ENCODE measurements around the gene SURF1. TPM values are rescaled to one million over a fixed set of nuclear protein-coding genes. Genes with fewer than 3 reads are reported as not detected.

SURF1 gene, protein sequence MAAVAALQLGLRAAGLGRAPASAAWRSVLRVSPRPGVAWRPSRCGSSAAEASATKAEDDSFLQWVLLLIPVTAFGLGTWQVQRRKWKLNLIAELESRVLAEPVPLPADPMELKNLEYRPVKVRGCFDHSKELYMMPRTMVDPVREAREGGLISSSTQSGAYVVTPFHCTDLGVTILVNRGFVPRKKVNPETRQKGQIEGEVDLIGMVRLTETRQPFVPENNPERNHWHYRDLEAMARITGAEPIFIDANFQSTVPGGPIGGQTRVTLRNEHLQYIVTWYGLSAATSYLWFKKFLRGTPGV
- total RNA-seq: 30.8 and 52.1 TPM in 2 replicates

GRCh38 chr9:133356391-133357091 is at the start of gene SURF1, which contains the start of gene SURF2:
SURF1 (minus strand) TSS chr9:133356487; CDS start chr9:133356453, 34 bp downstream.
SURF2 (plus strand) TSS chr9:133356550; CDS start chr9:133356593, 43 bp downstream.

GRCh38 chr9:133375724-133376654 is 19.7 kb upstream of the SURF1 start, which contains the start of the genes STKLD1 and SURF4:
STKLD1 (plus strand) TSS chr9:133376366; CDS start chr9:133376474, 108 bp downstream.
SURF4 (minus strand) TSS chr9:133376060; CDS start chr9:133375969, 91 bp downstream.

GRCh38 chr9:133347985-133348717 is 8.1 kb downstream of the SURF1 start, which contains the start of the genes MED22 and RPL7A:
MED22 (minus strand) TSS chr9:133348131; CDS start chr9:133346662, 1,469 bp downstream.
RPL7A (plus strand) TSS chr9:133348218; CDS start chr9:133348244, 26 bp downstream.

GRCh38 chr9:133335924-133336811 is 20.1 kb downstream of the SURF1 start, which contains the start of gene SURF6:
SURF6 (minus strand) TSS chr9:133336188; CDS start chr9:133336132, 56 bp downstream.

Other genes starting within 250 kb of the SURF1 start
- gene RALGDS, start 235.2 kb downstream of the SURF1 start, total RNA-seq: 16.1 and 18.4 TPM in 2 replicates
- gene GBGT1, start 192.6 kb downstream of the SURF1 start, total RNA-seq: 9.5 and 16.7 TPM in 2 replicates
- not detected in 2 replicates for gene OBP2B, start 147.2 kb downstream of the SURF1 start, total RNA-seq
- gene ABO, start 81.3 kb downstream of the SURF1 start, total RNA-seq: not detected in 2 replicates
- gene SURF6, start 20.3 kb downstream of the SURF1 start, total RNA-seq: 4.0 and 16.5 TPM in 2 replicates
- gene MED22, start 8.4 kb downstream of the SURF1 start, total RNA-seq: 13.6 and 17.0 TPM in 2 replicates
- gene RPL7A, start 8.3 kb downstream of the SURF1 start, total RNA-seq: 2,802 and 2,926 TPM in 2 replicates
- gene SURF2, start 63 bp upstream of the SURF1 start, total RNA-seq: 5.5 and 9.4 TPM in 2 replicates
- gene SURF4, start 19.6 kb upstream of the SURF1 start, total RNA-seq: 526 and 554 TPM in 2 replicates
- gene STKLD1, start 19.9 kb upstream of the SURF1 start, total RNA-seq: 0.18 and 1.7 TPM in 2 replicates
- 14.1 and 20.6 TPM in 2 replicates for gene REXO4, start 61.5 kb upstream of the SURF1 start, total RNA-seq
- 0.86 and 0.89 TPM in 2 replicates for gene ADAMTS13, start 65.9 kb upstream of the SURF1 start, total RNA-seq
- gene CACFD1, start 103.5 kb upstream of the SURF1 start, total RNA-seq: 4.1 and 6.9 TPM in 2 replicates
- 32.6 and 33.8 TPM in 2 replicates for gene SLC2A6, start 122.6 kb upstream of the SURF1 start, total RNA-seq
- gene MYMK, start 168.5 kb upstream of the SURF1 start, total RNA-seq: not detected in 2 replicates
- gene ADAMTSL2, start 178.2 kb upstream of the SURF1 start, total RNA-seq: not detected in 2 replicates